ENCODE measurements around the gene GRM5. TPM values are rescaled to one million over a fixed set of nuclear protein-coding genes. Genes with fewer than 3 reads are reported as not detected.

The GRM5 gene
- total RNA-seq, 4 donors from 2014 or later, result under 0.01 to 1.8 (median under 0.01) TPM; not detected in 1

- Histone ChIP-seq H3K9me3 (no peaks in the 10 kb centered on the region), H3K27me3 (no peaks in the 10 kb centered on the region), H3K36me3 (no peaks in the 10 kb centered on the region), H3K4me1 (peaks cover 0 to 17% (median 2%) of the 10 kb centered on the region in 4 donors), H3K27ac (peak overlapping the region in 2 of 4 donors; percentile 70 to 78), H3K4me3 (no peak overlapping the region)
- DNase-seq (ENCODE audit: low spot score in 2 of 2), result no peak
- 67 to 81% methylated on average over 2 of the region's 2 CpGs for WGBS, 2 donors
- no peak for TF ChIP-seq POLR2A (IDR thresholded peaks at IDR 0.05)
- TF ChIP-seq CTCF (IDR thresholded peaks at IDR 0.05), result no peak
- TF ChIP-seq EP300 (IDR thresholded peaks at IDR 0.05), result no peak
Observed at GRCh38 chr11:88555829-88556202, 510.0 kb downstream of the GRM5 start.

GRCh38 chr11:88555018-88555828 is 510.6 kb downstream of the GRM5 start:
- WGBS, 2 donors, result 26 to 34% methylated on average over 7 of the region's 7 CpGs
- peak; percentile 17 to 74 for DNase-seq (ENCODE audit: low spot score in 2 of 2)
- Histone ChIP-seq H3K4me3 (no peak overlapping the region), H3K4me1 (peaks cover 0 to 17% (median 2%) of the 10 kb centered on the region in 4 donors), H3K27ac (peak overlapping the region in 2 of 4 donors; percentile 70 to 79), H3K36me3 (no peaks in the 10 kb centered on the region), H3K27me3 (no peaks in the 10 kb centered on the region), H3K9me3 (no peaks in the 10 kb centered on the region)
- TF ChIP-seq POLR2A (IDR thresholded peaks at IDR 0.05) (no peak), CTCF (IDR thresholded peaks at IDR 0.05) (no peak), EP300 (IDR thresholded peaks at IDR 0.05) (peak in 1 of 2 donors; percentile 72)

GRCh38 chr11:88553204-88553603 is 512.6 kb downstream of the GRM5 start:
- WGBS, 2 donors, result 68 to 88% methylated on average over 2 of the region's 2 CpGs
- no peak overlapping the region for H3K27ac ChIP-seq

GRCh38 chr11:88552379-88553062 is 513.3 kb downstream of the GRM5 start:
- peaks cover 0 to 17% (median 2%) of the 10 kb centered on the region in 4 donors for H3K4me1 ChIP-seq
- H3K36me3 ChIP-seq, result no peaks in the 10 kb centered on the region
- DNase-seq (ENCODE audit: low spot score in 2 of 2), result no peak
- WGBS, 2 donors, result 44 to 55% methylated on average over 3 of the region's 3 CpGs
- H3K9me3 ChIP-seq, result no peaks in the 10 kb centered on the region
- H3K27me3 ChIP-seq, result no peaks in the 10 kb centered on the region
- H3K27ac ChIP-seq, result no peak overlapping the region
- no peak overlapping the region for H3K4me3 ChIP-seq
- peak in 4 of 5 experiments; percentile 31 to 47 (median 40) for TF ChIP-seq CTCF (IDR thresholded peaks at IDR 0.05)
- no peak for TF ChIP-seq POLR2A (IDR thresholded peaks at IDR 0.05)

More at GRCh38 chr11:88553204-88553603, 512.6 kb downstream of the GRM5 start:
- TF ChIP-seq EP300 (IDR thresholded peaks at IDR 0.05) (no peak), CTCF (IDR thresholded peaks at IDR 0.05) (no peak), POLR2A (IDR thresholded peaks at IDR 0.05) (no peak)
- Histone ChIP-seq H3K9me3 (no peaks in the 10 kb centered on the region), H3K4me3 (no peak overlapping the region), H3K36me3 (no peaks in the 10 kb centered on the region), H3K4me1 (peaks cover 0 to 17% (median 2%) of the 10 kb centered on the region in 4 donors), H3K27me3 (no peaks in the 10 kb centered on the region)
- no peak for DNase-seq (ENCODE audit: low spot score in 2 of 2)

All from tibial nerve (tissue), 4 donors.